Keratinocyte (primary cell): ENCODE results near the gene ARID1B. TPM values are rescaled to one million over a fixed set of nuclear protein-coding genes. Genes with fewer than 3 reads are reported as not detected.

ENCODE experiments used
- DNase-seq: peaks from one replicate; pipeline ENCODE4 v3.0.0-alpha.2; 2011; ENCODE audit warnings: low read depth, missing footprints, low spot score
- FAIRE-seq: peaks from 2 replicates; lab custom pipeline; 2011; peaks lifted over from hg19 to GRCh38; lab: Jason Lieb, UNC
- H2AFZ ChIP-seq: 2 replicates; pipeline ENCODE4 v1.6.0; 2012; ENCODE audit warnings: low read length, control low read depth, inconsistent platforms; ENCODE audit not compliant: control insufficient read depth
- H3K27ac ChIP-seq: 2 replicates; pipeline ENCODE4 v1.5.1; 2011; ENCODE audit warnings: low read length; ENCODE audit not compliant: control insufficient read depth, insufficient read depth
- H3K27me3 ChIP-seq: 3 replicates; pipeline ENCODE4 v1.6.0; 2011; ENCODE audit warnings: low read length; ENCODE audit not compliant: control insufficient read depth, insufficient read depth; ENCODE audit errors: extremely low read depth
- H3K36me3 ChIP-seq, 2 experiments: 2 replicates in 1 of 2; 3 replicates in 1 of 2; pipeline ENCODE4 v1.5.1; 2011; ENCODE audit warnings: low read length in 2 of 2, mild to moderate bottlenecking in 1 of 2; ENCODE audit not compliant: control insufficient read depth in 2 of 2, insufficient read depth in 2 of 2; ENCODE audit errors: extremely low read depth in 1 of 2
- H3K4me1 ChIP-seq: 3 replicates; pipeline ENCODE4 v1.5.1; 2011; ENCODE audit warnings: low read length; ENCODE audit not compliant: control insufficient read depth, insufficient read depth; ENCODE audit errors: extremely low read depth
- H3K4me2 ChIP-seq: 3 replicates; pipeline ENCODE4 v1.6.0; 2011; ENCODE audit warnings: low read depth, low read length; ENCODE audit not compliant: control insufficient read depth, insufficient read depth; ENCODE audit errors: extremely low read depth
- H3K4me3 ChIP-seq, 3 experiments: fragments of 200-600 bp in 1 of 3; sonication (generic) in 1 of 3; 2 replicates in 2 of 3; 3 replicates in 1 of 3; pipeline ENCODE4 v1.5.1; 2011 to 2016; ENCODE audit warnings: low read length in 3 of 3, mild to moderate bottlenecking in 3 of 3, control low read depth in 2 of 3, inconsistent platforms in 1 of 3, low read depth in 1 of 3, mixed read lengths in 1 of 3, mixed run types in 1 of 3, moderate library complexity in 1 of 3; ENCODE audit not compliant: control insufficient read depth in 2 of 3, insufficient read depth in 2 of 3; ENCODE audit errors: extremely low read depth in 1 of 3
- H3K79me2 ChIP-seq: 2 replicates; pipeline ENCODE4 v1.6.0; 2012; ENCODE audit warnings: low read length; ENCODE audit not compliant: control insufficient read depth, insufficient read depth
- H3K9ac ChIP-seq: 3 replicates; pipeline ENCODE4 v1.6.0; 2011; ENCODE audit warnings: low read length; ENCODE audit not compliant: control insufficient read depth, insufficient read depth; ENCODE audit errors: extremely low read depth
- H3K9me1 ChIP-seq: 3 replicates; pipeline ENCODE4 v1.6.0; 2011; ENCODE audit warnings: low read length; ENCODE audit not compliant: control insufficient read depth, insufficient read depth; ENCODE audit errors: extremely low read depth
- H3K9me3 ChIP-seq: 2 replicates; pipeline ENCODE4 v1.5.1; 2012; ENCODE audit warnings: low read depth, low read length; ENCODE audit not compliant: control insufficient read depth
- H4K20me1 ChIP-seq: 3 replicates; pipeline ENCODE4 v1.6.0; 2011; ENCODE audit warnings: low read length; ENCODE audit not compliant: control insufficient read depth, insufficient read depth; ENCODE audit errors: extremely low read depth
- CTCF ChIP-seq, 3 experiments: IDR thresholded peaks in 1 of 3; conservative IDR thresholded peaks in 1 of 3; optimal IDR thresholded peaks in 1 of 3; 2 replicates in 2 of 3; 3 replicates in 1 of 3; pipeline versions ENCODE3 to v1.5.1; 2011; ENCODE audit warnings: low read length in 3 of 3, mild to moderate bottlenecking in 3 of 3, moderate library complexity in 2 of 3, control low read depth in 1 of 3, inconsistent platforms in 1 of 3; ENCODE audit not compliant: insufficient read depth in 2 of 3; ENCODE audit errors: extremely low read depth in 1 of 3
- EZH2 ChIP-seq: IDR thresholded peaks from one replicate; pipeline ENCODE4 v1.6.1; 2012; ENCODE audit warnings: inconsistent platforms, mild to moderate bottlenecking, low read length, moderate library complexity
- dilution Hi-C: fragments of 300-500 bp; cut with MboI; formaldehyde crosslinking; loops from one replicate; pipeline ENCODE4 v1.7.0; 2020; ENCODE audit warnings: low sequenced_read_pairs; ENCODE audit not compliant: extremely low pct_ligation_motif_present
- polyA plus RNA-seq, 5 experiments: library from polyadenylated mRNA; depleted of rRNA in 3 of 5; stranded (reverse) in 3 of 5; stranded (forward) in 1 of 5; unstranded in 1 of 5; fragments of >200 nt; gene quantifications; 1 replicate in 1 of 5; 2 replicates in 3 of 5; 3 replicates in 1 of 5; pipeline versions ENCODE4 v1.2.1 to v1.2.3, GENCODE V29; 2011 to 2012; ENCODE audit warnings: missing spikeins in 2 of 5, low read depth in 1 of 5, low replicate concordance in 1 of 5

ARID1B gene
- polyA plus RNA-seq, 1 donor (not counting 4 experiments of a cell fraction or from before 2014, with no cell fraction given), result 14.9 TPM

- Histone ChIP-seq H3K9me3 (no peaks in the 10 kb centered on the region), H4K20me1 (no peaks in the 10 kb centered on the region), H2AFZ (no peak overlapping the region), H3K4me2 (no peak overlapping the region), H3K4me3 (no peak overlapping the region), H3K36me3 (no peaks in the 10 kb centered on the region), H3K79me2 (no peaks in the 10 kb centered on the region), H3K9ac (no peak overlapping the region), H3K27me3 (no peaks in the 10 kb centered on the region), H3K4me1 (no peaks in the 10 kb centered on the region), H3K27ac (no peak overlapping the region), H3K9me1 (no peaks in the 10 kb centered on the region)
- dilution Hi-C loops, result no loop called here
- DNase-seq (no peak), FAIRE-seq (no peak)
- TF ChIP-seq CTCF (optimal IDR thresholded peaks at IDR 0.05 in 1 of 3, IDR thresholded peaks at IDR 0.05 in 1 of 3, conservative IDR thresholded peaks at IDR 0.05 in 1 of 3; ENCODE audit: extremely low read depth in 1 of 3, insufficient read depth in 2 of 3, low read length in 3 of 3) (no peak), EZH2 (no peak)
These were observed 319.3 kb downstream of the ARID1B start for GRCh38 chr6:157096522-157096921.

GRCh38 chr6:157097255-157097955, 320.2 kb downstream of the ARID1B start:
- no peak for FAIRE-seq
- Histone ChIP-seq H3K9me3 (no peaks in the 10 kb centered on the region), H3K4me1 (no peaks in the 10 kb centered on the region), H3K79me2 (no peaks in the 10 kb centered on the region), H2AFZ (no peak overlapping the region), H3K9me1 (no peaks in the 10 kb centered on the region), H3K4me2 (no peak overlapping the region), H3K36me3 (no peaks in the 10 kb centered on the region), H3K9ac (no peak overlapping the region), H3K27me3 (no peaks in the 10 kb centered on the region), H3K4me3 (no peak overlapping the region), H4K20me1 (no peaks in the 10 kb centered on the region), H3K27ac (no peak overlapping the region)
- TF ChIP-seq EZH2, result no peak
- no peak for TF ChIP-seq CTCF (optimal IDR thresholded peaks at IDR 0.05 in 1 of 3, IDR thresholded peaks at IDR 0.05 in 1 of 3, conservative IDR thresholded peaks at IDR 0.05 in 1 of 3; ENCODE audit: extremely low read depth in 1 of 3, insufficient read depth in 2 of 3, low read length in 3 of 3)
- no peak for DNase-seq
- dilution Hi-C loops, result no loop called here
